GM13977 (cell line): ENCODE data around the gene ROR1.

Source experiments
- DNase-seq: peaks from one replicate; pipeline ENCODE4 v3.0.0; 2012; ENCODE audit warnings: low spot score
- CTCF ChIP-seq: IDR thresholded peaks from 2 replicates; pipeline ENCODE4 v1.5.1; 2012; ENCODE audit warnings: mild to moderate bottlenecking, control low read depth; ENCODE audit not compliant: insufficient read depth; ENCODE audit errors: extremely low read depth, missing control alignments
- in situ Hi-C: fragments of 300-500 bp; cut with MboI; formaldehyde crosslinking; loops from one replicate; pipeline ENCODE4 v1.12.0; 2022; ENCODE audit warnings: low sequenced_read_pairs, low pct_unique_long_range_greater_than_20kb, mixed read lengths, inconsistent platforms; ENCODE audit not compliant: unreplicated experiment

Gene ROR1

GRCh38 chr1:63936276-63936675, 162.5 kb downstream of the ROR1 start:
- in situ Hi-C loops, result no loop called here
- no peak for DNase-seq
- TF ChIP-seq CTCF, result no peak

- no peak for TF ChIP-seq CTCF
- in situ Hi-C loops, result no loop called here
- no peak for DNase-seq
These were observed 163.0 kb downstream of the ROR1 start for GRCh38 chr1:63936801-63937200.

DNA sequence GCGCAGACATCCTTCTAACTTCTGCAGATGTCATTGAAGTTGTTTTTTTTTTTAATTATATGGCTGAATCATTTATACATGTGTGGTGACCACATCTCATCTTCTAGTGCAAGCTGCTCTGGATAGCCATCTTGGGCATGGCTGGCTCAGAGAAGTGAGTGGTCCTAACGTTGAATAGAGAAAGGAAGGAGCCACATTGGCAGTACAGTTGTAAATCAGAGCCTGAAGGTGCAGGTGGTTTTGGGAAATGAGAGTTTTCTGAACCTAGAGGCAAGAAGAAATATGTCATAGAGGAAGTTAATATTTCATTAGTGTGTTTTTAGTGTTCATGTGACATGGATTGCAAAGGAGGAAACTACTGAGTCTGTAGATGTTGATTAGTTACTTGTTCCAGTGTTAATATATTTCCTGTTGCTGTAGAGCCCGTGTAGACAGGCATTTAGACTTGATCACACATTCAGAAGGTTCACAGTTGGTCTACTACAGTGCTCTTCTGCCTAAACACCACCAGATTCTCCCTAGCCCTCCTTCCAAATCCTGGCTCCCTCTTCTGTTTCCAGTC, 163.7 kb downstream of the ROR1 start:
- in situ Hi-C loops, result no loop called here
- no peak for TF ChIP-seq CTCF
- no peak for DNase-seq

DNA sequence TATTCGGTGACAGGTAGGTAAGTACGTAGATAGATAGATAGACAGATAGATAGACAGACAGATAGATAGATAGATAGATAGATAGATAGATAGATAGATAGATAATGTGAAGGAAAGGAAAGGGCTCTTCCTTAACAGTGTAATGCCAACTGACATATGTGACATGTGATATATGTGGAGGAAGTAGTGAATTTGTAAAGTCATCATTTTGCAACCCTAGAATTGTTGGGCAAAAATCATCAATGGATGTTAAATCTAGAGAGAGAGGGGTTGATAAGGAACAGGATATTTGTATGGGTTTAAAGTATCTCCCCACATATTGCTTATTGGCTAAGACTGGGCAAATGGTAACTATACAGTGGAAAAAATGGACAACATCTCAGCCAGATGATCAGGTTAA, 166.6 kb downstream of the ROR1 start:
- TF ChIP-seq CTCF, result no peak
- in situ Hi-C loops, result no loop called here
- no peak for DNase-seq

GRCh38 chr1:63943393-63943792, 169.6 kb downstream of the ROR1 start:
- no peak for TF ChIP-seq CTCF
- in situ Hi-C loops, result no loop called here
- no peak for DNase-seq

DNA sequence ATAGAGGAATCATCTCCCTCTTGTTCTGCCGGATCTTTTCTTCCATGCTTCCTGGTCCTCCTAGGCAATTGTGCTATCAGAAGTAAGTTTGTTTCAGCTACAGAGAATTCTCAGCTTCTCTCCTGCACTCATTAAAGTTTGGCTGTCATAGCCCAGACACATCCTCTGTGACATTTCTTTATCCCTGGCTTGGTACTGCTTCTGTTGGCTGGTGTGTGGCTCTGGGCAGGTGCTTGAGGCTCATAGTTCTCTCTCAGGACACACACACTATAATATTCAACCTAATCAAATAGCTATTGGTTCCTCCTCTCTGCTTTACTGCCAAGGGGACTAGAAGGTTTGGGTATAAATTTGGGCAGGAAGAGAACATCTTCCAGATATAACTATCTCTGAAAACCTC, 172.1 kb downstream of the ROR1 start:
- no peak for TF ChIP-seq CTCF
- DNase-seq, result no peak
- in situ Hi-C loops, result no loop called here
